ENCODE data around the gene GLB1L. TPM values are rescaled to one million over a fixed set of nuclear protein-coding genes. Genes with fewer than 3 reads are reported as not detected.

GLB1L gene
- total RNA-seq, 2 donors from 2014 or later: 1.8 to 3.4 TPM

GRCh38 chr2:219215871-219216534 lies 29.2 kb downstream of the GLB1L start:
- no peak for DNase-seq (ENCODE audit: low spot score)
- H3K36me3 ChIP-seq: peaks cover 53% of the 10 kb centered on the region
- no peak overlapping the region for H3K4me3 ChIP-seq
- peak overlapping the region in 1 of 2 donors; percentile 90 for H3K27ac ChIP-seq
- H3K27me3 ChIP-seq: no peaks in the 10 kb centered on the region
- peaks cover 0 to 37% of the 10 kb centered on the region in 2 donors for H3K4me1 ChIP-seq
- TF ChIP-seq CTCF (IDR thresholded peaks at IDR 0.05): no peak
- no peaks in the 10 kb centered on the region for H3K9me3 ChIP-seq

- H3K36me3 ChIP-seq: peaks cover 40% of the 10 kb centered on the region
- peaks cover 0 to 35% of the 10 kb centered on the region in 2 donors for H3K4me1 ChIP-seq
- H3K4me3 ChIP-seq: no peak overlapping the region
These were observed 30.5 kb downstream of the GLB1L start for GRCh38 chr2:219214786-219215185.

GRCh38 chr2:219214141-219214540 lies 31.1 kb downstream of the GLB1L start:
- no peaks in the 10 kb centered on the region for H3K27me3 ChIP-seq
- H3K4me3 ChIP-seq: no peak overlapping the region
- H3K9me3 ChIP-seq: no peaks in the 10 kb centered on the region
- peaks cover 39% of the 10 kb centered on the region for H3K36me3 ChIP-seq
- no peak overlapping the region for H3K27ac ChIP-seq
- DNase-seq (ENCODE audit: low spot score): no peak
- H3K4me1 ChIP-seq: peaks cover 0 to 29% of the 10 kb centered on the region in 2 donors
- no peak for TF ChIP-seq CTCF (IDR thresholded peaks at IDR 0.05)

More at GRCh38 chr2:219214786-219215185, 30.5 kb downstream of the GLB1L start:
- Histone ChIP-seq H3K27me3 (no peaks in the 10 kb centered on the region), H3K27ac (no peak overlapping the region), H3K9me3 (no peaks in the 10 kb centered on the region)
- TF ChIP-seq CTCF (IDR thresholded peaks at IDR 0.05): no peak
- no peak for DNase-seq (ENCODE audit: low spot score)

GRCh38 chr2:219213486-219214071 lies 31.7 kb downstream of the GLB1L start:
- Histone ChIP-seq H3K27me3 (no peaks in the 10 kb centered on the region), H3K4me1 (peaks cover 0 to 25% of the 10 kb centered on the region in 2 donors), H3K36me3 (peaks cover 44% of the 10 kb centered on the region), H3K9me3 (no peaks in the 10 kb centered on the region), H3K27ac (no peak overlapping the region), H3K4me3 (no peak overlapping the region)
- no peak for DNase-seq (ENCODE audit: low spot score)
- TF ChIP-seq CTCF (IDR thresholded peaks at IDR 0.05): no peak

GRCh38 chr2:219213026-219213415 lies 32.2 kb downstream of the GLB1L start:
- Histone ChIP-seq H3K36me3 (peaks cover 47% of the 10 kb centered on the region), H3K4me1 (peaks cover 0 to 24% of the 10 kb centered on the region in 2 donors), H3K27ac (no peak overlapping the region), H3K9me3 (no peaks in the 10 kb centered on the region), H3K27me3 (no peaks in the 10 kb centered on the region), H3K4me3 (no peak overlapping the region)
- no peak for DNase-seq (ENCODE audit: low spot score)
- TF ChIP-seq CTCF (IDR thresholded peaks at IDR 0.05): no peak

Measured in right atrium auricular region (tissue), 2 donors.